Measurements from ENCODE around the gene WASF2. TPM values are rescaled to one million over a fixed set of nuclear protein-coding genes. Genes with fewer than 3 reads are reported as not detected.
A peak's percentile ranks its signal among the peaks of the same experiment; 100 is the strongest.

WASF2 gene
- total and polyA plus RNA-seq, 2 of the 13 experiments (the other 11 are each of a cell fraction or from before 2014, with no cell fraction given): 10.4 to 27.7 TPM

DNA sequence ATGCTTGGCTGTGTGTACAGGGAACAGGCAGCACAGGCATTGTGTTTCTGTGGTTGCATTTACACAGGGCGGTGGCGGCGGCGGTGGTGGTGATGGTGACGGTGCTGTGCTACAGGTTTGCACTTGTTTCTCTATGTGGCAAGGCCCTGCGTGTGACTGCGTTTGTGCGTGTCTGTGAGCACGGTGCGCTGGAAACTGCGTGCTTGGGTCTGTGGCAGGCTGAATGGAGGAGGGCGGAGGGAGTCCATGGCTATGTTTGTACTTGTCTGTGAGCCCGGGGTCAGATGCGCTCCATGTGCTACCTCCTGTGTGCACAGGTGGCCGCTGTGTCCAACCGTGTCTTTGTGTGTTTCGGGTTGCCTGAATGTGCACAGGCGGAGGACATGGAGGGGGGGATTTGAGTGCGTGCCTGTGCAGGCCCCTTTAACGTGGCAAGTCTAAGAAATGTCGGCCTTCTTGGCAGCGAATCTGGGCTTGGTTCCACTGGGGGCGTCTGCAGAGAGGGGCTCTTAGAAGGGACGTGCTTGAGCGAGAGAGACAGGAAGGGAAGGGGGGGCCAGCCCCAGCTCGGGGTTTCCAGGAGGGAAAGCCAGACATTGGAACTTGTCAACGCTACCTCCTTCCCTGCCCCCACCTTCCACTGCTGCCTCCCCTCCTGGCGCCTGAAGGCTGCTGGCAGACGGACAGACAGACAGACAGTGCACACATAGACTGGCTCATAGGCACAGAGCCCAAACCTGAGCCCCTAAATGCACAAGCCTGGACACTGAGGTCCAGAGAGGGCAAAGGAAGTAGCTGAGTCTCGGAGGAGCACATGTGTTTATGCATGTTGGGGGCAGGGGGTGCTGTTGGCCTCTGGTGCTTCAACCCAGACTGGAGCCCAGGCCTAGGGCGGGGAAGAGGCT is 32.7 kb upstream of the WASF2 start (continued):
- TF ChIP-seq, protein P1, sequence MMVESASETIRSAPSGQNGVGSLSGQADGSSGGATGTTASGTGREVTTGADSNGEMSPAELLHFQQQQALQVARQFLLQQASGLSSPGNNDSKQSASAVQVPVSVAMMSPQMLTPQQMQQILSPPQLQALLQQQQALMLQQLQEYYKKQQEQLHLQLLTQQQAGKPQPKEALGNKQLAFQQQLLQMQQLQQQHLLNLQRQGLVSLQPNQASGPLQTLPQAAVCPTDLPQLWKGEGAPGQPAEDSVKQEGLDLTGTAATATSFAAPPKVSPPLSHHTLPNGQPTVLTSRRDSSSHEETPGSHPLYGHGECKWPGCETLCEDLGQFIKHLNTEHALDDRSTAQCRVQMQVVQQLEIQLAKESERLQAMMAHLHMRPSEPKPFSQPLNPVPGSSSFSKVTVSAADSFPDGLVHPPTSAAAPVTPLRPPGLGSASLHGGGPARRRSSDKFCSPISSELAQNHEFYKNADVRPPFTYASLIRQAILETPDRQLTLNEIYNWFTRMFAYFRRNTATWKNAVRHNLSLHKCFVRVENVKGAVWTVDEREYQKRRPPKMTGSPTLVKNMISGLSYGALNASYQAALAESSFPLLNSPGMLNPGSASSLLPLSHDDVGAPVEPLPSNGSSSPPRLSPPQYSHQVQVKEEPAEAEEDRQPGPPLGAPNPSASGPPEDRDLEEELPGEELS (CRISPR knock-in tag; IDR thresholded peaks at IDR 0.05): no peak
- TF ChIP-seq TBL1XR1 (IDR thresholded peaks at IDR 0.05; ENCODE audit: borderline replicate concordance, low read length, partially characterized antibody) (no peak), NCOR1 (IDR thresholded peaks at IDR 0.05; ENCODE audit: borderline replicate concordance, low read length) (no peak), IKZF1 (IDR thresholded peaks at IDR 0.05) (no peak), GTF2F1 (IDR thresholded peaks at IDR 0.05; ENCODE audit: low read length) (no peak), ZNF790 (CRISPR knock-in tag; IDR thresholded peaks at IDR 0.05; ENCODE audit: borderline replicate concordance) (no peak), IRX3 (CRISPR knock-in tag; IDR thresholded peaks at IDR 0.05; ENCODE audit: borderline replicate concordance, low read depth) (no peak), TCF7 (IDR thresholded peaks at IDR 0.05; ENCODE audit: low read depth) (no peak), PHF21A (CRISPR knock-in tag; IDR thresholded peaks at IDR 0.05) (no peak), ATF7 (IDR thresholded peaks at IDR 0.05) (no peak), ATF7 (CRISPR knock-in tag; IDR thresholded peaks at IDR 0.05) (peak; percentile 69), NBN (conservative IDR thresholded peaks at IDR 0.05) (no peak)
- TF ChIP-seq, protein P2, sequence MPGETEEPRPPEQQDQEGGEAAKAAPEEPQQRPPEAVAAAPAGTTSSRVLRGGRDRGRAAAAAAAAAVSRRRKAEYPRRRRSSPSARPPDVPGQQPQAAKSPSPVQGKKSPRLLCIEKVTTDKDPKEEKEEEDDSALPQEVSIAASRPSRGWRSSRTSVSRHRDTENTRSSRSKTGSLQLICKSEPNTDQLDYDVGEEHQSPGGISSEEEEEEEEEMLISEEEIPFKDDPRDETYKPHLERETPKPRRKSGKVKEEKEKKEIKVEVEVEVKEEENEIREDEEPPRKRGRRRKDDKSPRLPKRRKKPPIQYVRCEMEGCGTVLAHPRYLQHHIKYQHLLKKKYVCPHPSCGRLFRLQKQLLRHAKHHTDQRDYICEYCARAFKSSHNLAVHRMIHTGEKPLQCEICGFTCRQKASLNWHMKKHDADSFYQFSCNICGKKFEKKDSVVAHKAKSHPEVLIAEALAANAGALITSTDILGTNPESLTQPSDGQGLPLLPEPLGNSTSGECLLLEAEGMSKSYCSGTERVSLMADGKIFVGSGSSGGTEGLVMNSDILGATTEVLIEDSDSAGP (CRISPR knock-in tag; IDR thresholded peaks at IDR 0.05; ENCODE audit: borderline replicate concordance): peak; percentile 82; the same call in 1 of the 2 replicates
- TF ChIP-seq, protein P3, sequence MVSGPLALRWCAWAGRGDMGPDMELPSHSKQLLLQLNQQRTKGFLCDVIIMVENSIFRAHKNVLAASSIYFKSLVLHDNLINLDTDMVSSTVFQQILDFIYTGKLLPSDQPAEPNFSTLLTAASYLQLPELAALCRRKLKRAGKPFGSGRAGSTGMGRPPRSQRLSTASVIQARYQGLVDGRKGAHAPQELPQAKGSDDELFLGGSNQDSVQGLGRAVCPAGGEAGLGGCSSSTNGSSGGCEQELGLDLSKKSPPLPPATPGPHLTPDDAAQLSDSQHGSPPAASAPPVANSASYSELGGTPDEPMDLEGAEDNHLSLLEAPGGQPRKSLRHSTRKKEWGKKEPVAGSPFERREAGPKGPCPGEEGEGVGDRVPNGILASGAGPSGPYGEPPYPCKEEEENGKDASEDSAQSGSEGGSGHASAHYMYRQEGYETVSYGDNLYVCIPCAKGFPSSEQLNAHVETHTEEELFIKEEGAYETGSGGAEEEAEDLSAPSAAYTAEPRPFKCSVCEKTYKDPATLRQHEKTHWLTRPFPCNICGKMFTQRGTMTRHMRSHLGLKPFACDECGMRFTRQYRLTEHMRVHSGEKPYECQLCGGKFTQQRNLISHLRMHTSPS (CRISPR knock-in tag; IDR thresholded peaks at IDR 0.05; ENCODE audit: low read depth): no peak; the same call in 1 of the 2 replicates
- TF ChIP-seq, protein P4, sequence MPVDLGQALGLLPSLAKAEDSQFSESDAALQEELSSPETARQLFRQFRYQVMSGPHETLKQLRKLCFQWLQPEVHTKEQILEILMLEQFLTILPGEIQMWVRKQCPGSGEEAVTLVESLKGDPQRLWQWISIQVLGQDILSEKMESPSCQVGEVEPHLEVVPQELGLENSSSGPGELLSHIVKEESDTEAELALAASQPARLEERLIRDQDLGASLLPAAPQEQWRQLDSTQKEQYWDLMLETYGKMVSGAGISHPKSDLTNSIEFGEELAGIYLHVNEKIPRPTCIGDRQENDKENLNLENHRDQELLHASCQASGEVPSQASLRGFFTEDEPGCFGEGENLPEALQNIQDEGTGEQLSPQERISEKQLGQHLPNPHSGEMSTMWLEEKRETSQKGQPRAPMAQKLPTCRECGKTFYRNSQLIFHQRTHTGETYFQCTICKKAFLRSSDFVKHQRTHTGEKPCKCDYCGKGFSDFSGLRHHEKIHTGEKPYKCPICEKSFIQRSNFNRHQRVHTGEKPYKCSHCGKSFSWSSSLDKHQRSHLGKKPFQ (CRISPR knock-in tag; IDR thresholded peaks at IDR 0.05; ENCODE audit: insufficient replicate concordance): peak; percentile 52
- TF ChIP-seq, protein P5, sequence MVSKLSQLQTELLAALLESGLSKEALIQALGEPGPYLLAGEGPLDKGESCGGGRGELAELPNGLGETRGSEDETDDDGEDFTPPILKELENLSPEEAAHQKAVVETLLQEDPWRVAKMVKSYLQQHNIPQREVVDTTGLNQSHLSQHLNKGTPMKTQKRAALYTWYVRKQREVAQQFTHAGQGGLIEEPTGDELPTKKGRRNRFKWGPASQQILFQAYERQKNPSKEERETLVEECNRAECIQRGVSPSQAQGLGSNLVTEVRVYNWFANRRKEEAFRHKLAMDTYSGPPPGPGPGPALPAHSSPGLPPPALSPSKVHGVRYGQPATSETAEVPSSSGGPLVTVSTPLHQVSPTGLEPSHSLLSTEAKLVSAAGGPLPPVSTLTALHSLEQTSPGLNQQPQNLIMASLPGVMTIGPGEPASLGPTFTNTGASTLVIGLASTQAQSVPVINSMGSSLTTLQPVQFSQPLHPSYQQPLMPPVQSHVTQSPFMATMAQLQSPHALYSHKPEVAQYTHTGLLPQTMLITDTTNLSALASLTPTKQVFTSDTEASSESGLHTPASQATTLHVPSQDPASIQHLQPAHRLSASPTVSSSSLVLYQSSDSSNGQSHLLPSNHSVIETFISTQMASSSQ (IDR thresholded peaks at IDR 0.05; ENCODE audit: low read depth): no peak
- TF ChIP-seq, protein P5 (CRISPR knock-in tag; IDR thresholded peaks at IDR 0.05; ENCODE audit: borderline replicate concordance): no peak; the same call in 1 of the 2 replicates
